ENCODE results near the gene SSBP2. TPM values are rescaled to one million over a fixed set of nuclear protein-coding genes. Genes with fewer than 3 reads are reported as not detected.

Gene SSBP2
- total and polyA plus RNA-seq, 2 of the 8 experiments (the other 6 are each of a cell fraction or from before 2014, with no cell fraction given): 21.5 to 36.2 TPM

- Histone ChIP-seq H3K4ac (replicated peaks; ENCODE audit: insufficient read length, low read depth, low read length) (no peak overlapping the region), H3K9me3 (ENCODE audit: insufficient read depth in 2 of 2, low read depth in 1 of 2, low read length in 1 of 2) (no peaks in the 10 kb centered on the region), H4K20me1 (replicated peaks in 1 of 2; ENCODE audit: control insufficient read depth in 1 of 2, insufficient read depth in 2 of 2, low read length in 2 of 2) (peaks cover 0 to 4% of the 10 kb centered on the region in 2 experiments), H3K56ac (replicated peaks; ENCODE audit: insufficient read length, low read depth, low read length) (no peak overlapping the region), H3K79me2 (ENCODE audit: control insufficient read depth in 1 of 2, insufficient read depth in 2 of 2, low read length in 2 of 2) (peaks cover 0 to 6% of the 10 kb centered on the region in 2 experiments; a peak in 2 of 4 replicates), H3K18ac (ENCODE audit: extremely low read depth, low read length) (no peak overlapping the region), H3K27ac (ENCODE audit: low read depth, low read length) (no peak overlapping the region), H2AFZ (ENCODE audit: low read length) (no peak overlapping the region), H3K9ac (replicated peaks in 1 of 4; ENCODE audit: extremely low read depth in 1 of 4, low read depth in 3 of 4, low read length in 3 of 4) (no peak overlapping the region), H3K27me3 (replicated peaks in 1 of 4; ENCODE audit: control insufficient read depth in 3 of 4, extremely low read depth in 1 of 4, insufficient read depth in 3 of 4, low read length in 3 of 4) (no peaks in the 10 kb centered on the region), H2BK12ac (ENCODE audit: low read depth, low read length) (no peak overlapping the region), H4K8ac (ENCODE audit: extremely low read depth, insufficient read depth, low read length) (no peak overlapping the region), H3K4me3 (ENCODE audit: extremely low read depth in 1 of 4, insufficient read depth in 2 of 4, low read depth in 3 of 4, low read length in 4 of 4) (no peak overlapping the region), H2BK20ac (ENCODE audit: low read length) (no peak overlapping the region; the same call in 1 of the 2 replicates), H3K23me2 (ENCODE audit: low read depth, low read length) (no peaks in the 10 kb centered on the region), H3K23ac (ENCODE audit: insufficient read length) (no peak overlapping the region), H4K91ac (replicated peaks; ENCODE audit: insufficient read length, low read length) (no peak overlapping the region), H2BK5ac (ENCODE audit: low read depth, low read length) (no peak overlapping the region), H3K4me1 (replicated peaks in 1 of 4; ENCODE audit: control insufficient read depth in 3 of 4, insufficient read depth in 4 of 4, low read length in 3 of 4) (peaks cover 0 to 16% (median 6%) of the 10 kb centered on the region in 4 experiments; a peak in 2 of 7 replicates), H3K4me2 (ENCODE audit: insufficient read depth in 1 of 2, low read depth in 2 of 2, low read length in 2 of 2) (no peak overlapping the region), H4K5ac (ENCODE audit: insufficient read length, low read depth, low read length) (no peak overlapping the region), H2AK5ac (ENCODE audit: low read depth, low read length) (no peak overlapping the region), H3K14ac (ENCODE audit: insufficient read length) (no peak overlapping the region), H2BK15ac (ENCODE audit: low read length) (no peak overlapping the region), H2BK120ac (replicated peaks; ENCODE audit: low read depth, low read length) (no peak overlapping the region), H3K79me1 (ENCODE audit: low read depth, low read length) (no peaks in the 10 kb centered on the region), H3K36me3 (ENCODE audit: control insufficient read depth in 2 of 4, insufficient read depth in 4 of 4, low read length in 3 of 4) (no peaks in the 10 kb centered on the region)
- no peak for DNase-seq (ENCODE audit: low read depth in 1 of 2, low spot score in 2 of 2)
- no peak for FAIRE-seq
- ChIA-PET POLR2A (ENCODE audit: partially characterized antibody) (interaction anchor here (0.8 kb wide), 1 partner anchor 11 kb away, joined by 3 read pairs; no protein-coding TSS in a partner anchor), CTCF (ENCODE audit: partially characterized antibody) (interaction anchor here (1.2 kb wide), 1 partner anchor 12 kb away, joined by 4 read pairs; no protein-coding TSS in a partner anchor)
- 100% methylated on average over 1 of the region's 1 CpG; no CpG with 5 or more reads in 1 of the 2 experiments for WGBS, 2 experiments (ENCODE audit: extremely low coverage in 1 of 2, insufficient coverage in 1 of 2, insufficient read length in 1 of 2, insufficient replicate concordance in 2 of 2, low coverage in 1 of 2, low lambda C conversion rate in 2 of 2, missing lambda C conversion rate in 1 of 2)
- TF ChIP-seq EP300 (IDR thresholded peaks at IDR 0.05; ENCODE audit: borderline replicate concordance in 1 of 2, low read depth in 2 of 2, low read length in 2 of 2) (no peak), NANOG (IDR thresholded peaks at IDR 0.05; ENCODE audit: insufficient read depth, low read depth, low read length, poor library complexity, severe bottlenecking) (no peak), SAP30 (IDR thresholded peaks at IDR 0.05; ENCODE audit: insufficient read depth, insufficient replicate concordance, low read length) (no peak), TBP (IDR thresholded peaks at IDR 0.05; ENCODE audit: low read depth, low read length) (no peak), JUN (IDR thresholded peaks at IDR 0.05; ENCODE audit: low read depth, low read length) (no peak), NRF1 (IDR thresholded peaks at IDR 0.05; ENCODE audit: low read depth, low read length) (no peak), FOSL1 (IDR thresholded peaks at IDR 0.05; ENCODE audit: insufficient read depth, low read depth, low read length) (no peak), TAF1 (IDR thresholded peaks at IDR 0.05; ENCODE audit: low read depth, low read length) (no peak), SIN3A (conservative IDR thresholded peaks at IDR 0.05 in 1 of 2, IDR thresholded peaks at IDR 0.05 in 1 of 2; ENCODE audit: low read depth in 1 of 2, low read length in 2 of 2) (no peak), RXRA (IDR thresholded peaks at IDR 0.05; ENCODE audit: insufficient read depth, low read depth, low read length) (no peak), EZH2 (IDR thresholded peaks at IDR 0.05; ENCODE audit: low read depth, low read length, severe bottlenecking) (no peak), MAX (IDR thresholded peaks at IDR 0.05) (no peak)
Observed at GRCh38 chr5:81719743-81720345, 31.1 kb downstream of the SSBP2 start.
